A549 treated with Mapracorat at 1 μM for 4 hours (cell line): Measurements from ENCODE around the gene REM1. TPM values are rescaled to one million over a fixed set of nuclear protein-coding genes. Genes with fewer than 3 reads are reported as not detected.

Source experiments
- total RNA-seq: library from RNA; stranded (reverse); fragments of 200-300 nt; extraction: Qiagen RNA extraction; gene quantifications from 5 replicates; pipeline ENCODE4 v1.2.3, GENCODE V29; 2022

Gene REM1, protein sequence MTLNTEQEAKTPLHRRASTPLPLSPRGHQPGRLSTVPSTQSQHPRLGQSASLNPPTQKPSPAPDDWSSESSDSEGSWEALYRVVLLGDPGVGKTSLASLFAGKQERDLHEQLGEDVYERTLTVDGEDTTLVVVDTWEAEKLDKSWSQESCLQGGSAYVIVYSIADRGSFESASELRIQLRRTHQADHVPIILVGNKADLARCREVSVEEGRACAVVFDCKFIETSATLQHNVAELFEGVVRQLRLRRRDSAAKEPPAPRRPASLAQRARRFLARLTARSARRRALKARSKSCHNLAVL
- 0.64 to 0.88 TPM (median 0.70 TPM) in 5 replicates for total RNA-seq

GRCh38 chr20:31474758-31475427 is at the start of gene REM1, which contains the start of gene DEFB124:
Gene REM1 (plus strand): TSS chr20:31475288. CDS start chr20:31476446, 1,158 bp downstream.
Gene DEFB124 (minus strand): TSS chr20:31475127. CDS start chr20:31473013, 2,114 bp downstream.

DNA sequence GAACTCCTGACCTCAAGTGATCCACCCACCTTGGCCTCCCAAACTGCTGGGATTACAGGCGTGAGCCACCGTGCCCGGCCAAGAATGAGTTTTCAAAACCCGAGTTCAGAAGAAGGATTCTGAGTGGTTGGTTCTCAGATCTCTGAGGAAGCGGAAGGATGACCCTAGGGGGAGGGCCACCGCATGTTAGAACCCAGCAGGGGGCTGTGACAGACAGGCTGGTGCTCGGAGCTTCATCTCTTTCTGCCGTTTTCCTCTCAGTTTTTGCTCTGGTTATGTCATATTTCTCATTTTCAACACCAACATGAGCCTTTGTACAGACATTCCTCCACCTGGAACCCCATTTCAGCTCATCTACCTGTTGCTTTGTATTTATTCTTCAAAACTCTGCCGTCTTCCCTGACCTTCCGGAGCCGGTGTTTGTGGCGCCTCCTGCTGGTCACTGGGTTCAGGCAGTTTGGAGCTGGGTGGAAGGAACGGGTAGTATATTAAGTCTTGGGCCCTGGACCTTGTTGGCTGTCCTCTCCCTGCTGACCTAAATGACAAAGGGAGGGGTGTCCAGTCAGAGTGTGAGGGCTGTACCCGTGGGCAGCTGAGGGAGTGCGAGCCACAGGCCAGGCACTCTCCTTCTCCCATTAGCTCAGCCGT is 35.0 kb upstream of the REM1 start, which contains the start of gene DEFB123:
Gene DEFB123 (plus strand): TSS at position 621 of the 648 bp plus-strand sequence. CDS start 67 bp downstream, outside the sequence.

GRCh38 chr20:31514154-31515071 is 39.3 kb downstream of the REM1 start, which contains the start of gene HM13:
Gene HM13 (plus strand): TSS chr20:31514442. CDS start chr20:31514552, 110 bp downstream.

Other genes starting within 250 kb of the REM1 start
- not detected in 5 replicates for gene DEFB115, start 217.6 kb upstream of the REM1 start, total RNA-seq
- not detected in 5 replicates for gene DEFB116, start 166.7 kb upstream of the REM1 start, total RNA-seq
- not detected in 5 replicates for gene DEFB118, start 106.7 kb upstream of the REM1 start, total RNA-seq
- gene DEFB119, start 84.7 kb upstream of the REM1 start, total RNA-seq, result not detected in 5 replicates
- gene DEFB121, start 69.1 kb upstream of the REM1 start, total RNA-seq, result not detected in 5 replicates
- gene DEFB123, start 34.7 kb upstream of the REM1 start, total RNA-seq, result not detected in 5 replicates
- 0.29 to 0.44 TPM in 2 of 5 replicates, not detected in the others for gene DEFB124, start 161 bp upstream of the REM1 start, total RNA-seq
- gene HM13, start 39.2 kb downstream of the REM1 start, total RNA-seq, result 207 to 265 TPM (median 240 TPM) in 5 replicates
- gene ID1, start 130.0 kb downstream of the REM1 start, total RNA-seq, result 320 to 528 TPM (median 444 TPM) in 5 replicates
- gene COX4I2, start 162.6 kb downstream of the REM1 start, total RNA-seq, result not detected in 5 replicates
- gene BCL2L1, start 247.6 kb downstream of the REM1 start, total RNA-seq, result 274 to 317 TPM (median 294 TPM) in 5 replicates